ENCODE measurements around the gene TTC8.

TTC8 gene

GRCh38 chr14:88870777-88871176 is 46.3 kb downstream of the TTC8 start:
- no peak for DNase-seq

GRCh38 chr14:88871429-88871828 is 47.0 kb downstream of the TTC8 start:
- no peak for DNase-seq

- DNase-seq = no peak
Measured at GRCh38 chr14:88872976-88873375, 48.5 kb downstream of the TTC8 start.

GRCh38 chr14:88877192-88877591 is 52.7 kb downstream of the TTC8 start:
- DNase-seq = no peak

- DNase-seq = no peak
Measured at GRCh38 chr14:88879022-88879421, 54.6 kb downstream of the TTC8 start.

- DNase-seq = no peak
Measured at GRCh38 chr14:88882236-88882635, 57.8 kb downstream of the TTC8 start.

GRCh38 chr14:88895116-88895515 is 70.7 kb downstream of the TTC8 start:
- DNase-seq = no peak

- no peak for DNase-seq
Measured at GRCh38 chr14:88901189-88901588, 76.7 kb downstream of the TTC8 start.

GRCh38 chr14:88901991-88902390 is 77.5 kb downstream of the TTC8 start:
- DNase-seq = no peak

GRCh38 chr14:88902850-88903249 is 78.4 kb downstream of the TTC8 start:
- DNase-seq = no peak

- DNase-seq = no peak
Measured at GRCh38 chr14:88904206-88904647, 79.8 kb downstream of the TTC8 start.

- DNase-seq = no peak
Measured at GRCh38 chr14:88904864-88905263, 80.4 kb downstream of the TTC8 start.

- DNase-seq = no peak
Measured at GRCh38 chr14:88908216-88908615, 83.8 kb downstream of the TTC8 start.

GRCh38 chr14:88910386-88910785 is 85.9 kb downstream of the TTC8 start:
- no peak for DNase-seq

- DNase-seq = no peak
Measured at GRCh38 chr14:88911809-88912208, 87.4 kb downstream of the TTC8 start.

GRCh38 chr14:88914956-88915355 is 90.5 kb downstream of the TTC8 start:
- DNase-seq = no peak

- DNase-seq = no peak
Measured at GRCh38 chr14:88919502-88919901, 95.1 kb downstream of the TTC8 start.

Measured in hippocampal formation (tissue), 2 donors.